ENCODE results near the gene RASSF9. TPM values are rescaled to one million over a fixed set of nuclear protein-coding genes. Genes with fewer than 3 reads are reported as not detected.

The RASSF9 gene
- polyA plus RNA-seq, 3 donors: 11.6 to 14.5 (median 11.8) TPM

GRCh38 chr12:85759091-85759490, 77.1 kb downstream of the RASSF9 start:
- DNase-seq: no peak

- DNase-seq: no peak
Observed at GRCh38 chr12:85755760-85756159, 80.4 kb downstream of the RASSF9 start.

Other genes starting within 250 kb of the RASSF9 start
- 1 to 10 TPM; 5.1 to 6.7 (median 5.6) TPM for gene NTS, start 37.9 kb upstream of the RASSF9 start, polyA plus RNA-seq (ENCODE audit: insufficient read length in 3 of 3)